Nephron progenitor cell (in vitro differentiated cells): Measurements from ENCODE around the gene PHIP.

Experiments
- DNase-seq: peaks from one replicate; pipeline ENCODE4 v3.0.0; 2021
- H3K27ac Mint-ChIP-seq: 2 replicates; pipeline ENCODE4 v1.8.0; 2021; ENCODE audit warnings: mild to moderate bottlenecking, moderate library complexity, mixed read lengths
- H3K27me3 Mint-ChIP-seq: 2 replicates; pipeline ENCODE4 v1.8.0; 2021; ENCODE audit warnings: mild to moderate bottlenecking, low read depth, mixed read lengths; ENCODE audit not compliant: poor library complexity
- H3K36me3 Mint-ChIP-seq: 2 replicates; pipeline ENCODE4 v1.8.0; 2021; ENCODE audit warnings: low read depth, mixed read lengths
- H3K4me1 Mint-ChIP-seq: 2 replicates; pipeline ENCODE4 v1.8.0; 2021; ENCODE audit warnings: mixed read lengths
- H3K4me3 Mint-ChIP-seq: 2 replicates; pipeline ENCODE4 v1.8.0; 2021; ENCODE audit warnings: mild to moderate bottlenecking, moderate library complexity, mixed read lengths
- H3K9me3 Mint-ChIP-seq: 2 replicates; pipeline ENCODE4 v1.8.0; 2021; ENCODE audit warnings: mild to moderate bottlenecking, moderate library complexity, mixed read lengths
- TF ChIP-seq, protein P1 (sequence below): fragments of 200-600 bp; sonication (generic); IDR thresholded peaks from 2 replicates; pipeline ENCODE4 v1.5.0; 2021; ENCODE audit warnings: antibody characterized with exemption

Gene PHIP

DNA sequence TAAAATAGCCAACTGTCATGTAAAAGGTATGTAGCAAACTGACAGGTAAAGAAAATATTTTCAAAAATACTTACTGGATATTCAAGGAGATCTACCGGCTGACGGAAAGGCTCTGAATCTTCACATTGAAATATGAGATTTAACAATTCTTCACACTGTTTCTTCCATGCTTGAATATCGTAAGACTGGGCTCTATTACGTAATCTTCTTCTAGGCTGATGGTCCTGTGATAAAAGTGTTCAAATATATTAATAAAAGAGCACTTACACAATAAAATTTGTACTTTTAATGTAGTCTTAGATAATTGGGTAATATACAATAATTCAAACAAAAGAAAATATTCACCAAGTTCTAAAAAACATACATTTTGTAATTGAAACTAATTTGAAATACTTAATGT lies 123.3 kb downstream of the PHIP start:
- TF ChIP-seq, protein P1, sequence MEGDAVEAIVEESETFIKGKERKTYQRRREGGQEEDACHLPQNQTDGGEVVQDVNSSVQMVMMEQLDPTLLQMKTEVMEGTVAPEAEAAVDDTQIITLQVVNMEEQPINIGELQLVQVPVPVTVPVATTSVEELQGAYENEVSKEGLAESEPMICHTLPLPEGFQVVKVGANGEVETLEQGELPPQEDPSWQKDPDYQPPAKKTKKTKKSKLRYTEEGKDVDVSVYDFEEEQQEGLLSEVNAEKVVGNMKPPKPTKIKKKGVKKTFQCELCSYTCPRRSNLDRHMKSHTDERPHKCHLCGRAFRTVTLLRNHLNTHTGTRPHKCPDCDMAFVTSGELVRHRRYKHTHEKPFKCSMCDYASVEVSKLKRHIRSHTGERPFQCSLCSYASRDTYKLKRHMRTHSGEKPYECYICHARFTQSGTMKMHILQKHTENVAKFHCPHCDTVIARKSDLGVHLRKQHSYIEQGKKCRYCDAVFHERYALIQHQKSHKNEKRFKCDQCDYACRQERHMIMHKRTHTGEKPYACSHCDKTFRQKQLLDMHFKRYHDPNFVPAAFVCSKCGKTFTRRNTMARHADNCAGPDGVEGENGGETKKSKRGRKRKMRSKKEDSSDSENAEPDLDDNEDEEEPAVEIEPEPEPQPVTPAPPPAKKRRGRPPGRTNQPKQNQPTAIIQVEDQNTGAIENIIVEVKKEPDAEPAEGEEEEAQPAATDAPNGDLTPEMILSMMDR: no peak
- Mint-ChIP-seq H3K36me3 (peaks cover 88% of the 10 kb centered on the region), H3K27me3 (no peaks in the 10 kb centered on the region), H3K4me3 (no peak overlapping the region), H3K9me3 (peaks cover 41% of the 10 kb centered on the region), H3K27ac (no peak overlapping the region), H3K4me1 (no peaks in the 10 kb centered on the region)
- no peak for DNase-seq

DNA sequence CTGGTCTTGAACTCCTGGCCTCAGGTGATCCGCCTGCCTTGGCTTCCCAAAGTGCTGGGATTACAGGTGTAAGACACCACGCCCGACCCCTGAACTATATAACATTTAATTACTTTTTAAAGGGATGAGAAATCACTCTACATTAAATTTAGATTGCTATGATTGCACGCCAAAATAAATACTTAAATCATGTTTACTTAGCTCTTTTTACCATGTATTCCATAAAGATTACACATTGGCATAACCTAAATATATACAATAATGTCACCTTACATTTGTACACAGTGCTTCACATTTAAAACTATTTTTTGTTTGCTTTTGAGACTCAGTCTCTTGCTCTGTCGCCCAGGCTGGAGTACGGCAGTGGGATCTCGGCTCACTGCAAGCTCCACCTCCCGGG lies 124.3 kb downstream of the PHIP start:
- H3K4me1 Mint-ChIP-seq: no peaks in the 10 kb centered on the region

DNA sequence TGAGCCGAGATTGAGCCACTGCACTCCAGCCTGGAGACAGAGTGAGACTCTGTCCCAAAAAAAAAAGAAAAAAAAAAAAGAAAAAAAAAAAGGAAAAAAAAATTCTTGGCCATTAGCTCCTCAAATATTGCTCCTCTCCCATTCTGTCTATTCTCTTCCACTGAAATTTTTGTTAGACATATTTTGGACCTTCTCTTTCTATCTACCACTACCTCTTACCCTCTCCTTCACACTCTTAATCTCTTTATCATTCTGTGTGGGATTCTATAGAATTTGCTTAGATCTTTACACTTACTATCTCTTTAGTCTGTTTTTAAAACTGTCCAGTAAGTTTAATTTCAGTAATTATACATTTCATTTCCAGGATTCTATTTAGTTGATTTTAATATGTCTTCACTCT lies 125.7 kb downstream of the PHIP start:
- H3K4me1 Mint-ChIP-seq: no peaks in the 10 kb centered on the region
- no peak overlapping the region for H3K27ac Mint-ChIP-seq
- H3K27me3 Mint-ChIP-seq: no peaks in the 10 kb centered on the region
- no peak for DNase-seq
- H3K9me3 Mint-ChIP-seq: peaks cover 61% of the 10 kb centered on the region
- TF ChIP-seq, protein P1: no peak
- H3K36me3 Mint-ChIP-seq: peaks cover 94% of the 10 kb centered on the region
- no peak overlapping the region for H3K4me3 Mint-ChIP-seq

More for the DNA sequence above, 124.3 kb downstream of the PHIP start:
- no peaks in the 10 kb centered on the region for H3K27me3 Mint-ChIP-seq
- DNase-seq: no peak
- no peak overlapping the region for H3K4me3 Mint-ChIP-seq
- TF ChIP-seq, protein P1: no peak
- peaks cover 50% of the 10 kb centered on the region for H3K9me3 Mint-ChIP-seq
- no peak overlapping the region for H3K27ac Mint-ChIP-seq
- peaks cover 90% of the 10 kb centered on the region for H3K36me3 Mint-ChIP-seq

DNA sequence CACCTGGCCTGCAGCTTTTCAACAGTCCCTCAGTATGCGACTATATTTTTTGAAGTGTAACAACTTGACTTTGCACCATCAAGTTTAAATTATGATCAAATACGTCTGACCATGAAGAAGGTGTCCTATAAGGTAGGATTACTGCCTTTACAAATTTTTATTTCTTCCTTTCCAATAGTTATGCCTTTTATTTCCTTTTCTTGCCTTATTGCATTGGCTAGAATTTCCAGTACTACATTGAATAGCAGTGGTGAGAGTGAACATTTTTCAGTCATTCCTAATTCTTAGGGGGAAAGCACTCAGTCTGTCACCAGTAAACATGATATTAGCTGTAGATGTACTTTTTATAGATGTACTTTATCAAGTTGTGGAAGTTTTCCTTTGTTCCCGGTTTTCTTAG lies 129.3 kb downstream of the PHIP start:
- TF ChIP-seq, protein P1: no peak
- peaks cover 93% of the 10 kb centered on the region for H3K36me3 Mint-ChIP-seq
- no peak overlapping the region for H3K27ac Mint-ChIP-seq
- peaks cover 56% of the 10 kb centered on the region for H3K9me3 Mint-ChIP-seq
- H3K27me3 Mint-ChIP-seq: no peaks in the 10 kb centered on the region
- no peak overlapping the region for H3K4me3 Mint-ChIP-seq
- DNase-seq: no peak
- no peaks in the 10 kb centered on the region for H3K4me1 Mint-ChIP-seq

DNA sequence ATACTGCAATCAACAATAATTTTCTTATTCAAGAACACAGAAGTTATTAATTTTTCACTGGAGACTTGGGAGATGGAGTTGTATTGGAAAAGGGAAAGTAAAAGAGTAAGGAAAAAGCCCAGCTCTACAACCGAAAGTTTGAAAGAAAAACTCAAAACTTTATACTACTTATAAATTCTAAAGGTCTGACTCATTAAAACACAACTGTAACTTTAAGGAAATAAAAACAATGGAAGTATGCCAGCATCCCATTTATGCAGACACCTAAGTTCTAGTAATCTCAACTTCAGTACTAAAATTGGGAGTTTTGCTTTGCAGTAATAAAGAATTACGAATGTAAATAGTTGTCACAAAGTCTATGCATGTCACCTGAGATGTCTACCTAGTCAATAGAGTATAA lies 130.1 kb downstream of the PHIP start:
- TF ChIP-seq, protein P1: no peak
- Mint-ChIP-seq H3K4me3 (no peak overlapping the region), H3K27ac (no peak overlapping the region), H3K9me3 (peaks cover 49% of the 10 kb centered on the region), H3K36me3 (peaks cover 93% of the 10 kb centered on the region), H3K27me3 (no peaks in the 10 kb centered on the region), H3K4me1 (no peaks in the 10 kb centered on the region)
- DNase-seq: no peak

DNA sequence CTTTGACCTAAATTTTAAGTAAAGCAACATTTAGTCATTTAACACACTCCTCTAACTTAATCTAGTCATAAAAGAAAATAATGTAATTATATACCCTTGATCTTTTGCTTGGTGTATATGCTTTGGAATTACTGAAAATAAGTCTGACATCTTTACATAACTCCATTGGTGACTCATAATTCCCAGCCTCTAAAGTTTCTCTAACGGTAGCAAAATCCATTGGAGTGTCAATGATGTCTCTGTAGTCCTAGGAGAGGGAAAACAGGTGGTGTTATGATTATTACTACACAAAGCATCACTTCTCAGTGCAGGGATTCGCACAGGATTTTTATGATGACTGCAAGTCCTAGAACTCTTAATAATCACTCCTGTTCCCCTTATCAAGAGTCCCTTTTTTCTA lies 130.5 kb downstream of the PHIP start:
- no peak for DNase-seq
- TF ChIP-seq, protein P1: no peak
- no peaks in the 10 kb centered on the region for H3K27me3 Mint-ChIP-seq
- H3K9me3 Mint-ChIP-seq: peaks cover 45% of the 10 kb centered on the region
- H3K27ac Mint-ChIP-seq: no peak overlapping the region
- H3K36me3 Mint-ChIP-seq: peaks cover 90% of the 10 kb centered on the region
- no peak overlapping the region for H3K4me3 Mint-ChIP-seq
- H3K4me1 Mint-ChIP-seq: no peaks in the 10 kb centered on the region
